H1 (cell line): Measurements from ENCODE around the gene IFNL3. TPM values are rescaled to one million over a fixed set of nuclear protein-coding genes. Genes with fewer than 3 reads are reported as not detected.

Source experiments
- CTCF ChIA-PET: fragments of 300-600 bp; sonication (Branson Sonifier 250); formaldehyde crosslinking; loops from one replicate; lab custom pipeline; 2021; ENCODE audit not compliant: partially characterized antibody; lab: Charles Lee
- POLR2A ChIA-PET: fragments of 300-600 bp; sonication (Branson Sonifier 250); formaldehyde crosslinking; loops from one replicate; lab custom pipeline; 2021; ENCODE audit warnings: inconsistent platforms; ENCODE audit not compliant: partially characterized antibody; lab: Charles Lee
- DNase-seq, 2 experiments: peaks; one replicate each; pipeline versions ENCODE4 v3.0.0 to v3.0.0-alpha.2; 2010 to 2022; ENCODE audit warnings: low spot score in 2 of 2, low read depth in 1 of 2, mixed read lengths in 1 of 2
- FAIRE-seq: peaks from 2 replicates; lab custom pipeline; 2011; peaks lifted over from hg19 to GRCh38; lab: Jason Lieb, UNC
- H2AFZ ChIP-seq: 2 replicates; pipeline ENCODE4 v1.8.1; 2012; ENCODE audit warnings: low read length, inconsistent platforms
- H2AK5ac ChIP-seq: 2 replicates; pipeline ENCODE4 v1.6.1; 2013; ENCODE audit warnings: low read depth, low read length
- H2BK120ac ChIP-seq: replicated peaks from 2 replicates; pipeline ENCODE3; 2013; ENCODE audit warnings: low read depth, low read length, inconsistent platforms
- H2BK12ac ChIP-seq: 2 replicates; pipeline ENCODE4 v1.6.1; 2013; ENCODE audit warnings: low read depth, low read length
- H2BK15ac ChIP-seq: 2 replicates; pipeline ENCODE4 v1.6.1; 2013; ENCODE audit warnings: low read length
- H2BK20ac ChIP-seq: 2 replicates; pipeline ENCODE4 v1.6.1; 2013; ENCODE audit warnings: low read length
- H2BK5ac ChIP-seq: 2 replicates; pipeline ENCODE4 v1.6.1; 2013; ENCODE audit warnings: low read depth, low read length
- H3K14ac ChIP-seq: 2 replicates; pipeline ENCODE4 v1.6.1; 2013; ENCODE audit warnings: inconsistent platforms; ENCODE audit not compliant: insufficient read length
- H3K18ac ChIP-seq: 2 replicates; pipeline ENCODE4 v1.6.1; 2013; ENCODE audit warnings: low read length; ENCODE audit errors: extremely low read depth
- H3K23ac ChIP-seq: 2 replicates; pipeline ENCODE4 v1.6.1; 2013; ENCODE audit warnings: inconsistent platforms; ENCODE audit not compliant: insufficient read length
- H3K23me2 ChIP-seq: 2 replicates; pipeline ENCODE4 v1.6.1; 2013; ENCODE audit warnings: low read depth, low read length
- H3K27ac ChIP-seq: 2 replicates; pipeline ENCODE4 v1.6.1; 2011; ENCODE audit warnings: low read depth, low read length, inconsistent platforms
- H3K27me3 ChIP-seq, 4 experiments: replicated peaks in 1 of 4; 1 replicate in 1 of 4; 2 replicates in 3 of 4; pipeline versions ENCODE4 v1.6.1 to v1.8.1; 2011 to 2013; ENCODE audit warnings: low read length in 3 of 4, mild to moderate bottlenecking in 3 of 4, inconsistent platforms in 2 of 4, mixed read lengths in 2 of 4, moderate library complexity in 1 of 4; ENCODE audit not compliant: control insufficient read depth in 3 of 4, insufficient read depth in 3 of 4; ENCODE audit errors: extremely low read depth in 1 of 4
- H3K36me3 ChIP-seq, 4 experiments: 2 replicates each; pipeline versions ENCODE4 v1.6.1 to v1.8.1; 2011 to 2013; ENCODE audit warnings: mild to moderate bottlenecking in 4 of 4, low read length in 3 of 4, moderate library complexity in 2 of 4, control low read depth in 1 of 4, inconsistent platforms in 1 of 4; ENCODE audit not compliant: insufficient read depth in 4 of 4, control insufficient read depth in 2 of 4
- H3K4ac ChIP-seq: replicated peaks from 2 replicates; pipeline ENCODE3; 2013; ENCODE audit warnings: low read length, low read depth, mixed read lengths, inconsistent platforms; ENCODE audit not compliant: insufficient read length
- H3K4me1 ChIP-seq, 4 experiments: replicated peaks in 1 of 4; 1 replicate in 1 of 4; 2 replicates in 3 of 4; pipeline versions ENCODE4 v1.6.1 to v1.8.1; 2011 to 2013; ENCODE audit warnings: low read length in 3 of 4, inconsistent platforms in 2 of 4, mixed read lengths in 1 of 4; ENCODE audit not compliant: insufficient read depth in 4 of 4, control insufficient read depth in 3 of 4
- H3K4me2 ChIP-seq, 2 experiments: 2 replicates each; pipeline versions ENCODE4 v1.6.1 to v1.8.1; 2011 to 2013; ENCODE audit warnings: low read depth in 2 of 2, low read length in 2 of 2, control low read depth in 1 of 2, inconsistent platforms in 1 of 2, mild to moderate bottlenecking in 1 of 2; ENCODE audit not compliant: insufficient read depth in 1 of 2
- H3K4me3 ChIP-seq, 4 experiments: fragments of 200-600, 300-600 bp in 1 of 4; sonication (generic), shearing (Covaris generic), sonication (Bioruptor Twin) in 1 of 4; 2 replicates each; pipeline versions ENCODE4 v1.5.1 to v1.8.1; 2011 to 2016; ENCODE audit warnings: low read length in 4 of 4, low read depth in 3 of 4, control low read depth in 2 of 4, inconsistent platforms in 2 of 4, mild to moderate bottlenecking in 2 of 4, mixed read lengths in 1 of 4, moderate library complexity in 1 of 4; ENCODE audit not compliant: insufficient read depth in 2 of 4; ENCODE audit errors: extremely low read depth in 1 of 4
- H3K56ac ChIP-seq: replicated peaks from 2 replicates; pipeline ENCODE3; 2013; ENCODE audit warnings: low read depth, mild to moderate bottlenecking, mixed read lengths, low read length, inconsistent platforms; ENCODE audit not compliant: insufficient read length
- H3K79me1 ChIP-seq: 2 replicates; pipeline ENCODE4 v1.6.1; 2013; ENCODE audit warnings: low read depth, low read length, control low read depth
- H3K79me2 ChIP-seq, 2 experiments: 2 replicates each; pipeline versions ENCODE4 v1.6.1 to v1.8.1; 2012 to 2013; ENCODE audit warnings: low read length in 2 of 2, mild to moderate bottlenecking in 2 of 2, inconsistent platforms in 1 of 2; ENCODE audit not compliant: insufficient read depth in 2 of 2, control insufficient read depth in 1 of 2
- H3K9ac ChIP-seq, 4 experiments: replicated peaks in 1 of 4; 1 replicate in 1 of 4; 2 replicates in 3 of 4; pipeline versions ENCODE4 v1.6.1 to v1.8.1; 2011 to 2013; ENCODE audit warnings: low read depth in 3 of 4, low read length in 3 of 4, control low read depth in 2 of 4, mild to moderate bottlenecking in 2 of 4, moderate library complexity in 2 of 4, inconsistent platforms in 1 of 4; ENCODE audit errors: extremely low read depth in 1 of 4
- H3K9me3 ChIP-seq, 2 experiments: 2 replicates each; pipeline versions ENCODE4 v1.6.1 to v1.8.1; 2012 to 2013; ENCODE audit warnings: mild to moderate bottlenecking in 2 of 2, moderate library complexity in 2 of 2, control low read depth in 1 of 2, inconsistent platforms in 1 of 2, low read depth in 1 of 2, low read length in 1 of 2, mixed read lengths in 1 of 2; ENCODE audit not compliant: insufficient read depth in 2 of 2
- H4K20me1 ChIP-seq, 2 experiments: replicated peaks in 1 of 2; 2 replicates each; pipeline versions ENCODE3 to v1.8.1; 2011 to 2013; ENCODE audit warnings: inconsistent platforms in 2 of 2, low read length in 2 of 2, mild to moderate bottlenecking in 1 of 2; ENCODE audit not compliant: insufficient read depth in 2 of 2, control insufficient read depth in 1 of 2
- H4K5ac ChIP-seq: 2 replicates; pipeline ENCODE4 v1.6.1; 2013; ENCODE audit warnings: low read length, low read depth, mixed read lengths, inconsistent platforms; ENCODE audit not compliant: insufficient read length
- H4K8ac ChIP-seq: 2 replicates; pipeline ENCODE4 v1.8.0; 2013; ENCODE audit warnings: mild to moderate bottlenecking, moderate library complexity, low read length, inconsistent platforms; ENCODE audit not compliant: insufficient read depth; ENCODE audit errors: extremely low read depth
- H4K91ac ChIP-seq: replicated peaks from 2 replicates; pipeline ENCODE3; 2013; ENCODE audit warnings: low read length, mixed read lengths, inconsistent platforms; ENCODE audit not compliant: insufficient read length
- CHD2 ChIP-seq: IDR thresholded peaks from 2 replicates; pipeline ENCODE4 v1.6.1; 2012; ENCODE audit warnings: low read length, improper control_type of control experiment
- RNF2 ChIP-seq: fragments of 200-900, 300-1000 bp; sonication (generic); IDR thresholded peaks from 2 replicates; pipeline ENCODE4 v1.7.1; 2016; ENCODE audit warnings: borderline replicate concordance, low read depth, mild to moderate bottlenecking, antibody characterized with exemption, low read length; ENCODE audit not compliant: poor library complexity, severe bottlenecking; ENCODE audit errors: missing control alignments
- SP2 ChIP-seq: IDR thresholded peaks from 2 replicates; pipeline ENCODE4 v1.6.1; 2012; ENCODE audit warnings: mild to moderate bottlenecking, low read length, inconsistent platforms
- TAF7 ChIP-seq: optimal IDR thresholded peaks from 2 replicates; pipeline ENCODE3; 2011; ENCODE audit warnings: low read depth, mild to moderate bottlenecking, inconsistent platforms, low read length, moderate library complexity, borderline replicate concordance
- WGBS, 2 experiments: shearing (Covaris generic) in 1 of 2; methylation state at CpG; one replicate each; pipeline versions ENCODE4 v1.1.6 to v1.1.7; 2013 to 2015; ENCODE audit warnings: low lambda C conversion rate in 2 of 2, mixed read lengths in 2 of 2, inconsistent platforms in 1 of 2, low coverage in 1 of 2, missing lambda C conversion rate in 1 of 2; ENCODE audit not compliant: insufficient replicate concordance in 2 of 2, insufficient coverage in 1 of 2, insufficient read length in 1 of 2; ENCODE audit errors: extremely low coverage in 1 of 2, missing lambda C conversion rate in 1 of 2; 5-methylcytosine and 5-hydroxymethylcytosine counted together
- polyA plus RNA-seq, 7 experiments: library from polyadenylated mRNA; depleted of rRNA in 3 of 7; stranded (reverse) in 5 of 7; unstranded in 2 of 7; fragments of >200 nt in 5 of 7; fragments of 200-250 nt in 2 of 7; gene quantifications; 1 replicate in 5 of 7; 2 replicates in 1 of 7; 4 replicates in 1 of 7; pipeline versions ENCODE4 v1.2.1 to v1.2.3, GENCODE V29; 2011 to 2013; ENCODE audit warnings: missing spikeins in 2 of 7, mixed read lengths in 2 of 7
- total RNA-seq: library from RNA; stranded (reverse); fragmentation: NEBNext Ultra II Directional; extraction: Animal tissue kit (Norgen Biotek cat#: 25700); gene quantifications from 2 replicates; pipeline ENCODE4 v1.2.1, GENCODE V29; 2021
- TF ChIP-seq, protein P1 (sequence below), 3 experiments: IDR thresholded peaks; 1 replicate in 2 of 3; 2 replicates in 1 of 3; pipeline versions ENCODE4 v1.5.1 to v1.6.1; 2011; ENCODE audit warnings: low read length in 3 of 3, mild to moderate bottlenecking in 3 of 3, inconsistent platforms in 2 of 3, low read depth in 1 of 3, moderate library complexity in 1 of 3; ENCODE audit not compliant: insufficient read depth in 1 of 3; ENCODE audit errors: control extremely low read depth in 1 of 3

IFNL3 gene
- total and polyA plus RNA-seq, 2 of the 8 experiments (the other 6 are each of a cell fraction or from before 2014, with no cell fraction given) = 0.11 TPM; not detected in 1

- 84% methylated on average over 3 of the region's 3 CpGs; no CpG with 5 or more reads in 1 of the 2 experiments for WGBS, 2 experiments
- ChIA-PET POLR2A (no interaction called here), CTCF (interaction anchor here (0.7 to 1.2 kb wide), 3 partner anchors 58 to 144 kb away, joined by 3 to 5 read pairs (median 3); no protein-coding TSS in a partner anchor)
- H2BK12ac ChIP-seq = no peak overlapping the region
- H4K91ac ChIP-seq = no peak overlapping the region
- no peak overlapping the region for H3K23ac ChIP-seq
- no peak overlapping the region for H3K56ac ChIP-seq
- H3K79me1 ChIP-seq = no peaks in the 10 kb centered on the region
- no peak overlapping the region for H3K14ac ChIP-seq
- peaks cover 2 to 3% of the 10 kb centered on the region in 2 experiments; a peak in 1 of 4 replicates for H3K9me3 ChIP-seq
- H3K79me2 ChIP-seq = no peaks in the 10 kb centered on the region
- H3K18ac ChIP-seq = no peak overlapping the region
- no peak overlapping the region for H2BK5ac ChIP-seq
- DNase-seq = no peak
- H4K8ac ChIP-seq = no peak overlapping the region
- peaks cover 8% of the 10 kb centered on the region; the same call in 1 of the 2 replicates for H3K23me2 ChIP-seq
- H3K9ac ChIP-seq = no peak overlapping the region
- no peaks in the 10 kb centered on the region for H3K36me3 ChIP-seq
- no peak overlapping the region for H3K4me3 ChIP-seq
- peaks cover 27 to 40% (median 35%) of the 10 kb centered on the region in 4 experiments for H3K27me3 ChIP-seq
- no peak overlapping the region for H2AFZ ChIP-seq
- peaks cover 0 to 5% of the 10 kb centered on the region in 2 experiments for H4K20me1 ChIP-seq
- H3K27ac ChIP-seq = no peak overlapping the region
- H3K4me2 ChIP-seq = no peak overlapping the region
- no peak overlapping the region for H2AK5ac ChIP-seq
- peaks cover 0 to 14% (median 7%) of the 10 kb centered on the region in 4 experiments; a peak in 5 of 7 replicates for H3K4me1 ChIP-seq
- H2BK120ac ChIP-seq = no peak overlapping the region
- no peak overlapping the region for H2BK20ac ChIP-seq
- no peak overlapping the region for H4K5ac ChIP-seq
- no peak for FAIRE-seq
- H2BK15ac ChIP-seq = no peak overlapping the region
- no peak overlapping the region for H3K4ac ChIP-seq
- TF ChIP-seq CHD2 (no peak), TAF7 (no peak), SP2 (no peak), RNF2 (no peak)
- TF ChIP-seq, protein P1, sequence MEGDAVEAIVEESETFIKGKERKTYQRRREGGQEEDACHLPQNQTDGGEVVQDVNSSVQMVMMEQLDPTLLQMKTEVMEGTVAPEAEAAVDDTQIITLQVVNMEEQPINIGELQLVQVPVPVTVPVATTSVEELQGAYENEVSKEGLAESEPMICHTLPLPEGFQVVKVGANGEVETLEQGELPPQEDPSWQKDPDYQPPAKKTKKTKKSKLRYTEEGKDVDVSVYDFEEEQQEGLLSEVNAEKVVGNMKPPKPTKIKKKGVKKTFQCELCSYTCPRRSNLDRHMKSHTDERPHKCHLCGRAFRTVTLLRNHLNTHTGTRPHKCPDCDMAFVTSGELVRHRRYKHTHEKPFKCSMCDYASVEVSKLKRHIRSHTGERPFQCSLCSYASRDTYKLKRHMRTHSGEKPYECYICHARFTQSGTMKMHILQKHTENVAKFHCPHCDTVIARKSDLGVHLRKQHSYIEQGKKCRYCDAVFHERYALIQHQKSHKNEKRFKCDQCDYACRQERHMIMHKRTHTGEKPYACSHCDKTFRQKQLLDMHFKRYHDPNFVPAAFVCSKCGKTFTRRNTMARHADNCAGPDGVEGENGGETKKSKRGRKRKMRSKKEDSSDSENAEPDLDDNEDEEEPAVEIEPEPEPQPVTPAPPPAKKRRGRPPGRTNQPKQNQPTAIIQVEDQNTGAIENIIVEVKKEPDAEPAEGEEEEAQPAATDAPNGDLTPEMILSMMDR (IDR thresholded peaks at IDR 0.05; ENCODE audit: control extremely low read depth in 1 of 3, insufficient read depth in 1 of 3, low read depth in 1 of 3, low read length in 3 of 3) = no peak
These were observed 7.0 kb upstream of the IFNL3 start for GRCh38 chr19:39251846-39252245.
